ENCODE measurements around the gene UNCX.

Gene UNCX

DNA sequence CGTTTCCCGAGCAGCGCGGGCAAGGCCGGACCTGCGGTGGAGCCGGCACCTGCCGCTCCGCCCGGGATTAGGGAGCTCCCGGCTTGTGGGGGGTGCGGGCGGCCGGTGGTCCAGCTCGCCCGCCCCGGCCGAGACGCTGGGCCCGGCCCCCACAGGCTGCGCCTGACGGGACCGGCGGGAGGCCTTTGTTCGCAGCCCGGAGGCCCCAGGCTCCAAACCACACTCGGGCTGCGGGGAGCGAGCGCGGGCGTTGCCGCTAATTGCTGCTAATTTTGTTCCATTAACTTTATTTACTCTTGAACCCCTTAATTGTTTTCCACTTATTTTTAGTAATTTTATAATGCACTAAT, 9.6 kb downstream of the UNCX start:
- peaks cover 2% of the 10 kb centered on the region for H3K4me1 ChIP-seq (ENCODE audit: control insufficient read depth, insufficient read depth, low read length)
- peak overlapping the region; percentile 13 for H3K4me3 ChIP-seq (ENCODE audit: low read depth, low read length)
- H3K9ac ChIP-seq (ENCODE audit: low read depth, low read length) = no peak overlapping the region
- H3K36me3 ChIP-seq (ENCODE audit: control insufficient read depth, insufficient read depth, low read length) = no peaks in the 10 kb centered on the region
- H3K27me3 ChIP-seq (ENCODE audit: control insufficient read depth, insufficient read depth, low read length) = peaks cover 95% of the 10 kb centered on the region
- H3K9me3 ChIP-seq (ENCODE audit: control insufficient read depth, insufficient read depth, low read length) = no peaks in the 10 kb centered on the region

DNA sequence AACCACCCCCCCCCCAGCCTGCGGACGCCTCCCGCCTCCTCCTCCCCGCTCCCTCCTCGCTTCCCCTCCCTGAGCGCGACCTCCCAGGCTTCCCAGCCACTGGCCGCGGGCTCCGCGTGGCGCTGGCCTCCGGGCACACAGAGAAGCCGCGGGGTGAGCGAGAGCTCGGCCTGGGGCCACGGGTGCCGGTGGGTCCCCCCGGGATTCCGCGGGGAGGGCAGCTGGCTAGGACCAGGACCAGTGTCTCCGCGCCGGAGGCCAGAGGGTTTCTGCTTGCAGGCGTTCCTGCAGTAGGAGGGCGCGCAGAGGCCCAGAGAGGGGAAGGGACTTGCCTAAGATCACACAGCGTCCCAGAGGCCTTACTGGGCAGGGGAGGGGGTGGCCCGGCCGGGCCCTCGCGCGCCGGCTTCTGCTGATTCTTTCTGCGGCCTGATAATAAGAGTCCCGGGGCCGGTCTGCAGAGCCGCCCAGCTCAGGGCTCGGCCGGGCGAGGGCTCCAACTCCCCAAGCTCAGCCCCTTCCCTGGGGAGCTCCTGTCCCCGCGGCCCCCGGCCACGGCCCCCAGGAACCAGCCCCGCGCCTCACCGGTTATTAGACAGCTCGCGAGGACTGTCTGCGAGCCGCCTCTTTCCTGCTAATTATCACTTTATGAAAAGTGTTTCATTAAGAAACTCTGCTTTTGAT, 10.1 kb downstream of the UNCX start:
- peaks cover 92% of the 10 kb centered on the region for H3K27me3 ChIP-seq (ENCODE audit: control insufficient read depth, insufficient read depth, low read length)
- peaks cover 2% of the 10 kb centered on the region for H3K4me1 ChIP-seq (ENCODE audit: control insufficient read depth, insufficient read depth, low read length)
- H3K9ac ChIP-seq (ENCODE audit: low read depth, low read length) = no peak overlapping the region
- no peaks in the 10 kb centered on the region for H3K36me3 ChIP-seq (ENCODE audit: control insufficient read depth, insufficient read depth, low read length)
- no peaks in the 10 kb centered on the region for H3K9me3 ChIP-seq (ENCODE audit: control insufficient read depth, insufficient read depth, low read length)
- no peak overlapping the region for H3K4me3 ChIP-seq (ENCODE audit: low read depth, low read length)

DNA sequence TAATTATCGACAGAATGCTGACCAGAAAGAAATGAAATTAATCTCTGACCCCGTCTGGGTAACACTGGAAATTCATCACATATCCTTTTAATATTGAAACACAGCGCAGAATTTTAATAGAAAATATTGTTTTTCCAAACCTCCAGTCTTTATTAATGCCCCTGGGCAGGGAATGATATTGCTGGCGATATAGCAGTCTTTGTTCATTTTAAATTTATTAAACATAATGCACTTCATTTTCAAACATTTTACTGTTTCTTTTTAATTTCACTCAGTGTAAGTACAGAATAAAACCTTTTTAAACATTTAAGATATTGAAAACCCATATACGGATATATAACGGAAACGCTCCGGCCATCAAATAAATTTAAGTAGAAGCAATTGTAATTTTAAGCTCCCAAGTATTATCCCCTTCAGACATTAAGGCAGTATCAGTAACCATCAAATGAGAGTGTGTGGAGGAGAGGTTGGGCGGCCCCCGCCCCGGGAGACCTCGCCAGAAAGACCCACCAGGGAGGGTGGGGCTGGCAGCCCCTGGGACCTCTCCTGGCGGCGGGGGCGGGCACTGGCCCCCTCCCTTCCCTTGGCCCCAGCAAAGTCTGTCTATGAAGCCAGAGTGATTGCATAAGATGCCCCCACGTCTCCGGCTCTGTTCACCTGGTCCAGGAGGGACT, 10.8 kb downstream of the UNCX start:
- no peak overlapping the region for H3K9ac ChIP-seq (ENCODE audit: low read depth, low read length)
- no peaks in the 10 kb centered on the region for H3K9me3 ChIP-seq (ENCODE audit: control insufficient read depth, insufficient read depth, low read length)
- peaks cover 2% of the 10 kb centered on the region for H3K36me3 ChIP-seq (ENCODE audit: control insufficient read depth, insufficient read depth, low read length)
- H3K27me3 ChIP-seq (ENCODE audit: control insufficient read depth, insufficient read depth, low read length) = peaks cover 93% of the 10 kb centered on the region
- peaks cover 2% of the 10 kb centered on the region for H3K4me1 ChIP-seq (ENCODE audit: control insufficient read depth, insufficient read depth, low read length)
- peak overlapping the region; percentile 22 for H3K4me3 ChIP-seq (ENCODE audit: low read depth, low read length)

DNA sequence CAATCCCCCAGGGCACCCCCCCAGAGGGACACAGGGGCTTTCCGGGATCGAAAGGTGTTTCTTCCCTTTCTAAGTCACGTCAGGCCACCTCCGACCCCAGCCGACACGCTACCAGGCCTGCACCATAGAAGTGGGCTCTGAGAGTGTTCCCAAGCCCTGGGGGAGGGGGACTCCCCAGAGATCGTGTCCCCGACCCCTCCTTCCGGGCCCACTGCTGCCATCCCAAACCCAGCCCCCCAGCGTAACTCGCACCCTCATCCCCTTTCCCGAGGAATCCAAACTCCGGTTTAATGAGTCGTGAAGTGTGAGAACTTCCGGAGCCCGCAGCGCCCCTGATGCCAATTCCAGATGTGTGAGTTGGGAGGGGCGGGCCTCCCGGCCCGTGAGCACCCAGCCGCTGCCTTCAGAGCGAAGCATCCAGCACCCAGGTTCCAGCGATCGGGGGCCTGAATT, 11.3 kb downstream of the UNCX start:
- peaks cover 4% of the 10 kb centered on the region for H3K36me3 ChIP-seq (ENCODE audit: control insufficient read depth, insufficient read depth, low read length)
- H3K4me3 ChIP-seq (ENCODE audit: low read depth, low read length) = peak overlapping the region; percentile 22
- peaks cover 2% of the 10 kb centered on the region for H3K4me1 ChIP-seq (ENCODE audit: control insufficient read depth, insufficient read depth, low read length)
- no peaks in the 10 kb centered on the region for H3K9me3 ChIP-seq (ENCODE audit: control insufficient read depth, insufficient read depth, low read length)
- H3K9ac ChIP-seq (ENCODE audit: low read depth, low read length) = no peak overlapping the region
- H3K27me3 ChIP-seq (ENCODE audit: control insufficient read depth, insufficient read depth, low read length) = peaks cover 92% of the 10 kb centered on the region

DNA sequence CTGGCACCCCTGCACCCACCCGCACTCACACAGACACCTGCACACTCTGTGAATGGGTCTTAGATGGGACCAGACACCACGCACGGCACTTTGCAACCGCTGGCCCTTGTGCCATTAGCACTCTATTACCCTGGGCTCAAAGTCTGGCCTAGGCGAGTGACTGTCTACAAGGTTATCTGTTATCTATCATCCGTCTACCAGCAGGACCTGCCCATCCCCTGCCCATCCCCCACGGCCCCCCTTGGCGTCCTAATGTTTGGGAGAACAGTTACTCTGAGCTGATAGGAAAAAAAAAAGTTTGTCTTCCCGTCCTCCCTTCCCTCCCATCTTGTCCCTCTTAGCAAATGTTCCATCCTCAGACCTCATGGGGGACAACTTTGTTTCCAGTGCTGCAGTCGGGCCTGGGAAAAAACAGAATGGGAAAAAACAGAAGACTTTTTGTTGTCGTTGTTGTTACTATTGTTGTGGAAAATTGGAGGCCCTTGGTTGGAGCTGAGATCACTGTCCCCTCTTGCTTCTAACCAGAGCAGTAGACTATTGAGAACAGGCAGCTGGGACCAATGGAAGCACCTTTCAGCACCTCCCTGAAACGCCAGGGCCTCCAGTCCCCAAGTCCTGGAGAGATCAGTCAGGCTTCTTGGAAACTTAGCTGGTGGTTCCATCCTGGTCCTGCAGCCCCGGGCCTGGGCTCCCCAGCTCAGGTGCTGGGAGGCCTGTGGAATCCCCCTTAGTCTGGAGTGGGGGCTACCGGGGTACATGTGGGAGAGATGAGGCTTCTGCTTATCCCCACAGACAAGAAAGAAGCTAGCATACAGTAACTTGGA, 12.2 kb downstream of the UNCX start:
- Histone ChIP-seq H3K9ac (ENCODE audit: low read depth, low read length) (no peak overlapping the region), H3K4me3 (ENCODE audit: low read depth, low read length) (peak overlapping the region; percentile 18), H3K9me3 (ENCODE audit: control insufficient read depth, insufficient read depth, low read length) (no peaks in the 10 kb centered on the region), H3K4me1 (ENCODE audit: control insufficient read depth, insufficient read depth, low read length) (peaks cover 2% of the 10 kb centered on the region), H3K27me3 (ENCODE audit: control insufficient read depth, insufficient read depth, low read length) (peaks cover 90% of the 10 kb centered on the region), H3K36me3 (ENCODE audit: control insufficient read depth, insufficient read depth, low read length) (peaks cover 4% of the 10 kb centered on the region)

DNA sequence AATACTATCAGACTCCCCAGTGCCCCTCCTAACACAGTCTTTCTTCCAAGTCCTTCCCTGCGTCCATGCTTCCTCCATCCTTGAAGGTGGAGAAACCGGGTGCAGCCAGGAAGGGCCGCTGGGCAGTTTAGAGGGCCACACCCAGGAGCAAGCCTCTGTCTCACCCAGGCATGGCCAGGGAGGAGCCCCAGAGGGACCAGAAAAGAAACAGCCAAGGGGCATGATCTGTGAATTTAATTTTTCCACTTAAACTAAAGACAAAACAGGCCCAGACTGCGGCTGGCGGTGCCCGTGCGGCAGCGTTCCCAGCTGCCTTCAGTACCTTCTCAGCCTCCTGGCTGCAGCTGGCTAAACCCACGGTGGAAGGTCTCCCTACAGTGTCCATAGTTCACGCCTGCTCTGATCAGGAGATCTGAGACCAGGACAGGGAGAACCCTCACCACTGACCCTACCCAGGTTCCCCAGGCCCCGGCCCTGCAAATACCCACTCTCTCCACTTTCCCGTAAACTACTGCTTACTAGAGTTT, 12.9 kb downstream of the UNCX start:
- Histone ChIP-seq H3K27me3 (ENCODE audit: control insufficient read depth, insufficient read depth, low read length) (peaks cover 89% of the 10 kb centered on the region), H3K4me3 (ENCODE audit: low read depth, low read length) (peak overlapping the region; percentile 18), H3K4me1 (ENCODE audit: control insufficient read depth, insufficient read depth, low read length) (peaks cover 2% of the 10 kb centered on the region)

DNA sequence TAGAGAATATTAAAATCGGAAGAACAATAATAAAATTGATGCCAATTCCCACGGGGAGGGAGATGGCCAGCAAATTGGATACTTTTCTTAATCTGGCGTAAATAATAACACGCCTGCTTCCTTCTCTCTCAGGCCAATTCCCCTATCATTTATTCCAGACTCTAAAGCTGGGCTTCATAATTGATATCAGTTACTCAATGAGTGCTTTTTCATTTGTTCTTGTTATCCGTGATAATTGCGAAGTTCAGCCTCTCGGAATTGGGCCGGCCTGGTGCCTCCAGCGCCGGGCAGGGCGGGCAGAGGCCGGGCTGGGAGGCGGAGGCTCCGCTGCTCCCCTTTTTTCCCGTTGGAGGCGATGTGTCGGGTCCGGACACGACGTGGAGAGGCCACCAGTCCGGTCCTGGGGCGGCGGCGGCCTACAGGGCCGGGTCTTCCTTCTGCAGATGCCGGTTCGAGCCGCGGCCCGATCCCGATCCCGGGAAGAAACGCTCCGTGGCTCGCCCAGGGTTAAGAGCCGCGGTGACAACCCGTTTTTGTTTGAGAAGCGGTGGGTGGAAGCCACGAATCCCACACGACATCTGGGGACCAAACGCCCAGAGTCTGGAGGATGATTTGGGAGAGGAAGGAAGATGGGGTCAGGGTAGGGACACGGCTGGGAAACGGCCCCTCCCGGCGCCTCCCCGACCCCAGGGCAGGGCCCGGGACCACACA, 13.6 kb downstream of the UNCX start:
- Histone ChIP-seq H3K4me1 (ENCODE audit: control insufficient read depth, insufficient read depth, low read length) (peaks cover 2% of the 10 kb centered on the region), H3K27me3 (ENCODE audit: control insufficient read depth, insufficient read depth, low read length) (peaks cover 88% of the 10 kb centered on the region), H3K4me3 (ENCODE audit: low read depth, low read length) (no peak overlapping the region), H3K9me3 (ENCODE audit: control insufficient read depth, insufficient read depth, low read length) (no peaks in the 10 kb centered on the region), H3K9ac (ENCODE audit: low read depth, low read length) (no peak overlapping the region), H3K36me3 (ENCODE audit: control insufficient read depth, insufficient read depth, low read length) (peaks cover 4% of the 10 kb centered on the region)

More for the DNA sequence above, 12.9 kb downstream of the UNCX start:
- Histone ChIP-seq H3K9ac (ENCODE audit: low read depth, low read length) (no peak overlapping the region), H3K9me3 (ENCODE audit: control insufficient read depth, insufficient read depth, low read length) (no peaks in the 10 kb centered on the region), H3K36me3 (ENCODE audit: control insufficient read depth, insufficient read depth, low read length) (peaks cover 4% of the 10 kb centered on the region)

DNA sequence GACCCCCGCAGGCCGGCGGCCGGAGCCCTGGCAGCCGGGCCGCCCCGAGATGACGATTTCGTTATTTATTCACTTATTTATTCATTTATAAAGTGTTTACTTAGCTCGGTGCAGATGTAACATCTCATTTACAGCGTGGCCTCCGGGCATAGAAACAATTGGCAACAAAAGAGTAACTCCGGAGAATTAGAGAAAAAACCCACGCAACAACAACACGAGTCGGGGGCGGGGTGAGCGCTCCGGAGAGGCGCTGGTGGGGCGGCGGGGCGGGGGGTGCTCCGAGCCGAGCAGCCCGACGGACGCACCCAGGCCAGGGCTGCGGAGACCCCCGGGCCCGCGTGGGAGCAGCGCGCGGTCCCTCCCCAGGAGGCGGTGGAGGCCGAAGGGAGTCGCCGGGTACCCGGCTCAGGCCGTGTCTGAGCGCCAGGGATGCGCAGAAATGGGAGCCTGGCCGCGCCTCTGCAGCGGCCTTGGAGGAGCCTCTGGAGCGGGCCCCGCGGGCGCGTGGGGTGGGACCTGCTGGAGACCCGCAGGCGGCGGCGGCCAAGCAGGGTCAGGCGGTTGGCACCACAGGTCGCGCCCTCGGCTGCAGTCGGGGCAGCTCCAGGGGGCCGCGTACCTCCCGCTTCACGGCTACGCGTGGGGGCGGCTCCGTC, 14.3 kb downstream of the UNCX start:
- H3K9me3 ChIP-seq (ENCODE audit: control insufficient read depth, insufficient read depth, low read length) = no peaks in the 10 kb centered on the region
- H3K4me1 ChIP-seq (ENCODE audit: control insufficient read depth, insufficient read depth, low read length) = peaks cover 2% of the 10 kb centered on the region
- H3K27me3 ChIP-seq (ENCODE audit: control insufficient read depth, insufficient read depth, low read length) = peaks cover 82% of the 10 kb centered on the region
- no peak overlapping the region for H3K9ac ChIP-seq (ENCODE audit: low read depth, low read length)
- H3K36me3 ChIP-seq (ENCODE audit: control insufficient read depth, insufficient read depth, low read length) = peaks cover 4% of the 10 kb centered on the region
- H3K4me3 ChIP-seq (ENCODE audit: low read depth, low read length) = no peak overlapping the region

DNA sequence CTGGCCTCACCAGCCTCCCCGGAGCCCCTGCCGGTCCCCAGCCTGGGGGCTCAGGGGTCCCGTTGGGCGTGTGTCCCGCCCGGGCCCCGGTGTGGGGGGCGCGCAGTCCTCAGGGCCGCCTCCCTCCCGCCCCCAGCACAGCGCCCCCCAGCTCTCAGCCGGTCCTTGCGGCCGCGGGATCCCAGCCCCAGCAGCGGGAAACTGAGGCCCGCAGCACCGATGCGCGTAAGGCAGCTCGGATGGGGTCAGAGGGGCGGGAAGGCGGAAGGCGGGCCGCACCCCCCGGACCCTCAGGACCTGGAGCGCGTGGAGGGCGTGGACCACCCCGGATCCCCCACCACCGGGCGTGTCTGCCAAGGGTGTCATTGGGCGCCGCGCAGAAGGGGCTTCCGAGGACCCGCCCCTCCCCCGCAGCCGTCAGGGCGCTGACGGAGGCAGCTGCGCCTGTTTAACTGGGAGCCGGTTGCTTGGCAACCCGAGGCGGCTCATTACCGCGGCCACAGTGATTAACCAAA, 14.9 kb downstream of the UNCX start:
- Histone ChIP-seq H3K9me3 (ENCODE audit: control insufficient read depth, insufficient read depth, low read length) (no peaks in the 10 kb centered on the region), H3K4me1 (ENCODE audit: control insufficient read depth, insufficient read depth, low read length) (peaks cover 2% of the 10 kb centered on the region), H3K9ac (ENCODE audit: low read depth, low read length) (no peak overlapping the region), H3K4me3 (ENCODE audit: low read depth, low read length) (no peak overlapping the region), H3K27me3 (ENCODE audit: control insufficient read depth, insufficient read depth, low read length) (peaks cover 78% of the 10 kb centered on the region), H3K36me3 (ENCODE audit: control insufficient read depth, insufficient read depth, low read length) (peaks cover 4% of the 10 kb centered on the region)

DNA sequence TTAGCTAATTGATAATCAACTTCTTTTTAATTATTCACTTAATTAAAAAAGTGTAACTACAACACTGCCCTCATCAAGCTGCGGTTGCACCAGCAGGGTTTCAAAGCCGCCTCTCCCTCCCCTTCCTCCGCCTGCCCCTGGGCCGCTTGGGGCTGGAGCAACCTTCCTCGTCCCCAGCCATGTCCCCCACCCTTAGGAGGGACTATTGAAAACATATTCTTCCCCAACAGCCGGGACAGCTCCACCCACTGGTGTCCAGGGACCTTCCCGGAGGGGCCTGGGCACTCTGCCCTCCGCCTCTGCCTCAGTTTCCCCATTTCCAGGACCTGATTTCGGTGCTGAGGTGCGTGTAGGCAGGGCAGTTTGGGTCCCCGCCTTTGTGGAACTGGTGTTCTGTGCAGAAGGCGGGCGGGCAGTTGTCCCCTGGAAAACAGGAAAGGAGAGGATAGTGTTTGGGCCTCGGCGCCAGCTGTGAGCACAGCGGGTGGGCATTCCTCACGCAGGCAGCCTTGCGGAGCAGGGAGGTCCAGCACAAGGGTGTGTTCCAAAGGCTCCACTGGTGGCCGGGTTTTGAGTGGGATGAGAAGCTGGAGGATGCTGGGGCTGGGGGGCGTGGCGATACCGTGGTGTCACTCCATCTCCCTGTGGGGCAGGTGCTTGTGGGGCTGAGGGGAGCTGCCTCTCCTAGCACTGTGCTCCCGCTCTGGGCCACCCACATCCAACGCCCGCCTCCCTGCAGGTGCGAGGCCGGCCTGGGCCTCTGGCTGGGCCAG, 15.7 kb downstream of the UNCX start:
- Histone ChIP-seq H3K4me3 (ENCODE audit: low read depth, low read length) (peak overlapping the region; percentile 37), H3K9ac (ENCODE audit: low read depth, low read length) (no peak overlapping the region), H3K27me3 (ENCODE audit: control insufficient read depth, insufficient read depth, low read length) (peaks cover 70% of the 10 kb centered on the region), H3K9me3 (ENCODE audit: control insufficient read depth, insufficient read depth, low read length) (no peaks in the 10 kb centered on the region), H3K36me3 (ENCODE audit: control insufficient read depth, insufficient read depth, low read length) (peaks cover 4% of the 10 kb centered on the region), H3K4me1 (ENCODE audit: control insufficient read depth, insufficient read depth, low read length) (peaks cover 2% of the 10 kb centered on the region)
